Natural killer cell (primary cell): ENCODE results near the gene AMN1. TPM values are rescaled to one million over a fixed set of nuclear protein-coding genes. Genes with fewer than 3 reads are reported as not detected.
"Not testable (repeated sequence)": the region's sequence is repeated elsewhere in the genome, so short reads cannot be mapped to it uniquely, and the experiment has no call there.

ENCODE experiments used
- ATAC-seq, 3 donors: fragments of 150-1000 bp in 2 of 3; fragments of 200-7000 bp in 1 of 3; cut with Tn5 transposase; 1 replicate in 1 of 3; 2 replicates in 2 of 3; pipeline ENCODE4 v1.10.0; 2021; ENCODE audit warnings: mild to moderate bottlenecking in 2 of 3, moderate library complexity in 2 of 3
- DNase-seq, 2 donors: peaks; one replicate each; pipeline versions ENCODE4 v3.0.0 to v3.0.0-alpha.2; 2013 to 2021; ENCODE audit warnings: mixed read lengths in 1 of 2
- H3K27ac ChIP-seq: one replicate; pipeline ENCODE4 v1.5.1; 2013; ENCODE audit warnings: mild to moderate bottlenecking, low read length
- H3K27me3 ChIP-seq: one replicate; pipeline ENCODE4 v1.6.1; 2013; ENCODE audit warnings: low read length; ENCODE audit not compliant: control insufficient read depth, insufficient read depth
- H3K36me3 ChIP-seq: one replicate; pipeline ENCODE4 v1.6.1; 2013; ENCODE audit warnings: low read length; ENCODE audit not compliant: control insufficient read depth, insufficient read depth
- H3K4me1 ChIP-seq: one replicate; pipeline ENCODE4 v1.6.1; 2013; ENCODE audit warnings: low read length; ENCODE audit not compliant: control insufficient read depth, insufficient read depth
- H3K4me3 ChIP-seq: one replicate; pipeline ENCODE4 v1.5.1; 2013; ENCODE audit warnings: low read length
- H3K9me3 ChIP-seq: one replicate; pipeline ENCODE4 v1.6.1; 2013; ENCODE audit warnings: low read length; ENCODE audit not compliant: control insufficient read depth, insufficient read depth
- H3K27ac Mint-ChIP-seq, 2 donors: one replicate each; pipeline ENCODE4 v1.8.0; 2022; ENCODE audit warnings: mild to moderate bottlenecking in 2 of 2, mixed read lengths in 2 of 2, moderate library complexity in 1 of 2
- H3K27me3 Mint-ChIP-seq, 2 donors: one replicate each; pipeline ENCODE4 v1.8.0; 2022; ENCODE audit warnings: low read depth in 2 of 2, mixed read lengths in 2 of 2
- H3K36me3 Mint-ChIP-seq: one replicate; pipeline ENCODE4 v1.8.0; 2022; ENCODE audit warnings: mixed read lengths
- H3K4me1 Mint-ChIP-seq, 2 donors: one replicate each; pipeline ENCODE4 v1.8.0; 2022; ENCODE audit warnings: mixed read lengths in 2 of 2
- H3K4me3 Mint-ChIP-seq: one replicate; pipeline ENCODE4 v1.8.0; 2022; ENCODE audit warnings: mild to moderate bottlenecking, moderate library complexity, mixed read lengths
- H3K9me3 Mint-ChIP-seq, 2 donors: one replicate each; pipeline ENCODE4 v1.8.0; 2022; ENCODE audit warnings: mixed read lengths in 2 of 2
- WGBS: methylation state at CpG from one replicate; pipeline ENCODE4 v1.1.7; 2013; ENCODE audit warnings: missing lambda C conversion rate; ENCODE audit not compliant: insufficient coverage; 5-methylcytosine and 5-hydroxymethylcytosine counted together
- intact Hi-C: fragments of 100-400 bp; cut with micrococcal nuclease; formaldehyde crosslinking; loops from one replicate; pipeline ENCODE4 v1.14.2; 2022
- total RNA-seq, 4 donors: library from RNA; stranded (reverse); fragments of 120-200 nt in 1 of 4; gene quantifications; one replicate each; pipeline versions ENCODE4 v1.2.3 to v1.2.4, GENCODE V29; 2013 to 2022
- TF ChIP-seq, protein P1 (sequence below): fragments of 200-600 bp; IDR thresholded peaks from one replicate; pipeline ENCODE4 v1.8.0; 2022; ENCODE audit warnings: antibody characterized with exemption

Gene AMN1
- total RNA-seq, 3 donors from 2014 or later (not counting 1 experiment from before 2014, with no cell fraction given) = 4.6 to 6.9 (median 6.3) TPM

DNA sequence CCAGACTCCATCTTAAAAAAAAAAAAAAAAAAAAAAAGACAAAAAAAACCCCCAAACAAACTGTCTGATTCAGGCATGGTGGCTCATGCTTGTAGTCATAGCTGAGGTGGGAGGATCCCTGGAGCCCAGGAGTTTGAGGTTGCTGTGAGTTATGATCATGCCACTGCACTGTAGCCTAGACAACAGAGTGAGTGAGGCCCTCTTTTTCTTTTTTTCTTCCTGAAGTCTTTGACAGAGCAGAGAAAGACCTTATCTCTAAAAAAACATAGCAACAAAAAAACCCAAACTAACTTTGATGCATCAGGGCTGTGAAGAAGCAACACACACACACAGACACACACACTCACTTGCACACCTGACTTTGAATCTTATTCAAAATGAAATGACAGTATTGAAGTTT is 7.7 kb upstream of the AMN1 start:
- H3K4me1 Mint-ChIP-seq = peaks cover 6 to 27% of the 10 kb centered on the region in 2 donors
- no peak overlapping the region for H3K27ac ChIP-seq
- intact Hi-C loops = no loop called here
- no peaks in the 10 kb centered on the region for H3K27me3 ChIP-seq
- no peaks in the 10 kb centered on the region for H3K9me3 ChIP-seq
- H3K4me1 ChIP-seq = peaks cover 18% of the 10 kb centered on the region
- H3K27ac Mint-ChIP-seq = no peak overlapping the region
- ATAC-seq = peak; percentile 48 to 67 (median 58)
- no peak overlapping the region for H3K4me3 ChIP-seq
- TF ChIP-seq, protein P1, sequence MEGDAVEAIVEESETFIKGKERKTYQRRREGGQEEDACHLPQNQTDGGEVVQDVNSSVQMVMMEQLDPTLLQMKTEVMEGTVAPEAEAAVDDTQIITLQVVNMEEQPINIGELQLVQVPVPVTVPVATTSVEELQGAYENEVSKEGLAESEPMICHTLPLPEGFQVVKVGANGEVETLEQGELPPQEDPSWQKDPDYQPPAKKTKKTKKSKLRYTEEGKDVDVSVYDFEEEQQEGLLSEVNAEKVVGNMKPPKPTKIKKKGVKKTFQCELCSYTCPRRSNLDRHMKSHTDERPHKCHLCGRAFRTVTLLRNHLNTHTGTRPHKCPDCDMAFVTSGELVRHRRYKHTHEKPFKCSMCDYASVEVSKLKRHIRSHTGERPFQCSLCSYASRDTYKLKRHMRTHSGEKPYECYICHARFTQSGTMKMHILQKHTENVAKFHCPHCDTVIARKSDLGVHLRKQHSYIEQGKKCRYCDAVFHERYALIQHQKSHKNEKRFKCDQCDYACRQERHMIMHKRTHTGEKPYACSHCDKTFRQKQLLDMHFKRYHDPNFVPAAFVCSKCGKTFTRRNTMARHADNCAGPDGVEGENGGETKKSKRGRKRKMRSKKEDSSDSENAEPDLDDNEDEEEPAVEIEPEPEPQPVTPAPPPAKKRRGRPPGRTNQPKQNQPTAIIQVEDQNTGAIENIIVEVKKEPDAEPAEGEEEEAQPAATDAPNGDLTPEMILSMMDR = no peak
- peak in 1 of 2 donors; percentile 87 for DNase-seq
- no peaks in the 10 kb centered on the region for H3K36me3 Mint-ChIP-seq
- H3K9me3 Mint-ChIP-seq = no peaks in the 10 kb centered on the region
- H3K4me3 Mint-ChIP-seq = no peak overlapping the region
- peaks cover 0 to 5% of the 10 kb centered on the region in 2 donors for H3K27me3 Mint-ChIP-seq
- H3K36me3 ChIP-seq = no peaks in the 10 kb centered on the region

DNA sequence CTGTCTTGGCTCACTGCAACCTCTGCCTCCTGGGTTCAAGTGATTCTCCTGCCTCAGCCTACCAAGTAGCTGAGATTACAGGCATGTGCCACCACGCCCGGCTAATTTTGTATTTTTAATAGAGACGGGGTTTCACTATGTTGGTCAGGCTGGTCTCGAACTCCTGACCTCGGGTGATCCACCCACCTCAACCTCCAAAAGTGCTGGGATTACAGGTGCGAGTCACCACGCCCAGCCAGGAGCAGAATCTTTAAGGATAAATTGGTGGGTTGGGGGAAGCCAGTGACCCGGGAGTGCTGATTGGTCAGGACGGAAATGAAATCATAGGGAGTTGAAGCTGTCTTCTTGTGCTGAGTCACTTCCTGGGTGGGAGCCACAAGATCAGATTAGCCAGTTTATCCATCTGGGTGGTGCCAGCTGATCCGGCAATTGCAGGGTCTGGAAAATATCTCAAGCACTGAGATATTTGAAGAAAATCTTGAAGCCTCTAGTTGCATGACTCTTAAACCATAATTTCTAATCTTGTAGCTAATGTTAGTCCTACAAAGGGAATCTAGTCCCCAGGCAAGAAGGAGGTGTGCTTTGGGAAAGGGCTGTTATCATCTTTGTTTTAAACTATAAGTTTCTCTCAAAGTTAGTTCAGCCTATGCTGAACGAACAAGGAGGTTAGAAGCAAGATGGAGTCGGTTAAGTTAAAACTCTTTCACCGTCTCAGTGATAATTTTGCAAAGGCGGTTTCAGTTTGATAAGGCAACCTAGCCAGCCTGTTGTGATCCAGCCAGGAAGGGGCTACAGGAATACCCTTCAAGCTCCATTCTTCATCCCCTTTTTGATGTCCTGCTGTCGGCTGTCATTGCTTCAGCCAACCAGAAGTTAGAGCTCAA is 5.0 kb upstream of the AMN1 start:
- DNase-seq = peak in 1 of 2 donors; percentile 38
- Mint-ChIP-seq H3K27ac (peak overlapping the region in 1 of 2 donors; percentile 30), H3K4me1 (peaks cover 20 to 35% of the 10 kb centered on the region in 2 donors)
- ATAC-seq, H3K4me3 ChIP-seq, H3K4me3 Mint-ChIP-seq, H3K9me3 Mint-ChIP-seq, H3K9me3 ChIP-seq, H3K36me3 Mint-ChIP-seq, intact Hi-C loops, H3K27me3 ChIP-seq, H3K27ac ChIP-seq, H3K36me3 ChIP-seq, H3K27me3 Mint-ChIP-seq: not testable (repeated sequence)
- WGBS = 84% methylated on average over 15 of the region's 15 CpGs
- H3K4me1 ChIP-seq = peaks cover 19% of the 10 kb centered on the region

DNA sequence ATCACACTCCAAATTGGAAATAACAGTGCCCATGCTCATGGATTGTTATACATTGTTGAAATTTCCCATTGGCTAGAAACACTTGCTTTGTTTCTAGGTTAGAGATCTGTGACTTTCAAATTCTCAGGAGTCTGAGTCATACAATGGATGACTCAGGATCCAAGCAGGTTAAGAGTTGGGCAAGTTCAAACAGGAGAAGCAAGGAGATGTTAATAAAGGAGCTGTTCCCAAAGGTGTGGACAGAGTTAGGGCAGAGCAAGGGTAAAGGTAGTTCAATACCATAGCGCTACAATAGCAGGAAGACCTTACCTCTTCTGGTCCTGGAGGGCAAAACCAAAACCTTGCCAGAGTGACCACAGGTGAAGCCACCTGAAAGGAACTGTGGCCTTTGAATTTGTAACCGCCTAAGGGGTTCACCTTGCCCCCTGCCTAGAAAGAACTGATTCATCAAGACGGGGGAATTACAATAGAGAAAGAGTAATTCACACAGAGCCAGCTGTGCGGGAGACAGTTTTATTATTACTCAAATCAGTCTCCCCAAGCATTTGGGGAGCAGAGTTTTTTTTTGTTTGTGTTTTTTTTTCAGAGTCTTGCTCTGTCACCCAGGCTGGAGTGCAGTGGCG is 4.2 kb upstream of the AMN1 start:
- Histone ChIP-seq H3K27me3 (no peaks in the 10 kb centered on the region), H3K27ac (no peak overlapping the region), H3K36me3 (no peaks in the 10 kb centered on the region), H3K9me3 (no peaks in the 10 kb centered on the region), H3K4me1 (peaks cover 24% of the 10 kb centered on the region), H3K4me3 (no peak overlapping the region)
- H3K9me3 Mint-ChIP-seq = no peaks in the 10 kb centered on the region
- no peak overlapping the region for H3K4me3 Mint-ChIP-seq
- H3K4me1 Mint-ChIP-seq = peaks cover 25 to 43% of the 10 kb centered on the region in 2 donors
- H3K27me3 Mint-ChIP-seq = peaks cover 0 to 5% of the 10 kb centered on the region in 2 donors
- intact Hi-C loops = no loop called here
- no peaks in the 10 kb centered on the region for H3K36me3 Mint-ChIP-seq
- 51% methylated on average over 4 of the region's 5 CpGs for WGBS
- TF ChIP-seq, protein P1 = no peak
- DNase-seq (peak in 1 of 2 donors; percentile 24), ATAC-seq (no peak)
- peak overlapping the region in 1 of 2 donors; percentile 30 for H3K27ac Mint-ChIP-seq

DNA sequence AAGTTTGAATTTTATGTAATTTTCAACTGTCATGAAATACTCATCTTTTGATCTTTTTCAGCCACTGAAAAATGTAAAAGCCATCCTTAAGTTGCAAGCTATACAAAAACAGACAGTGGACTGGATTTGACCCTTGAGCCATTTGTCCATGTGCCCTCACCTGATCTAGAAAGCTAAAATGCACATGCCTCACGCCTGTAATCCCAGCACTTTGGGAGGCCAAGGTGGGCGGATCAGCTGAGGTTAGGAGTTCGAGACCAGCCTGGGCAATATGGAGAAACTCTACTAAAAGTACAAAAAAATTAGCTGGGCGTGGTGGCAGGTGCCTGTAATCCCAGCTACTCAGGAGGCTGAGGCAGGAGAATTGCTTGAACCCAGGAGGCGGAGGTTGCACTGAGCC is 2.4 kb upstream of the AMN1 start:
- DNase-seq, intact Hi-C loops, H3K9me3 ChIP-seq, H3K36me3 Mint-ChIP-seq, H3K27ac ChIP-seq, H3K36me3 ChIP-seq, H3K27me3 Mint-ChIP-seq, H3K9me3 Mint-ChIP-seq, H3K27me3 ChIP-seq, H3K4me3 ChIP-seq, ATAC-seq: not testable (repeated sequence)
- peaks cover 30% of the 10 kb centered on the region for H3K4me1 ChIP-seq
- H3K27ac Mint-ChIP-seq = peak overlapping the region in 1 of 2 donors; percentile 43
- H3K4me3 Mint-ChIP-seq = peak overlapping the region; percentile 35
- H3K4me1 Mint-ChIP-seq = peaks cover 27 to 52% of the 10 kb centered on the region in 2 donors
- WGBS = 97% methylated on average over 5 of the region's 5 CpGs
